Limb (tissue), 2 donors: Measurements from ENCODE around the gene NANOS1.
"Not testable (repeated sequence)": the region's sequence is repeated elsewhere in the genome, so short reads cannot be mapped to it uniquely, and the experiment has no call there.

Source experiments
- DNase-seq, 2 donors: peaks; one replicate each; pipeline ENCODE4 v3.0.0-alpha.2; 2016; ENCODE audit errors: extremely low spot score in 2 of 2

Gene NANOS1

DNA sequence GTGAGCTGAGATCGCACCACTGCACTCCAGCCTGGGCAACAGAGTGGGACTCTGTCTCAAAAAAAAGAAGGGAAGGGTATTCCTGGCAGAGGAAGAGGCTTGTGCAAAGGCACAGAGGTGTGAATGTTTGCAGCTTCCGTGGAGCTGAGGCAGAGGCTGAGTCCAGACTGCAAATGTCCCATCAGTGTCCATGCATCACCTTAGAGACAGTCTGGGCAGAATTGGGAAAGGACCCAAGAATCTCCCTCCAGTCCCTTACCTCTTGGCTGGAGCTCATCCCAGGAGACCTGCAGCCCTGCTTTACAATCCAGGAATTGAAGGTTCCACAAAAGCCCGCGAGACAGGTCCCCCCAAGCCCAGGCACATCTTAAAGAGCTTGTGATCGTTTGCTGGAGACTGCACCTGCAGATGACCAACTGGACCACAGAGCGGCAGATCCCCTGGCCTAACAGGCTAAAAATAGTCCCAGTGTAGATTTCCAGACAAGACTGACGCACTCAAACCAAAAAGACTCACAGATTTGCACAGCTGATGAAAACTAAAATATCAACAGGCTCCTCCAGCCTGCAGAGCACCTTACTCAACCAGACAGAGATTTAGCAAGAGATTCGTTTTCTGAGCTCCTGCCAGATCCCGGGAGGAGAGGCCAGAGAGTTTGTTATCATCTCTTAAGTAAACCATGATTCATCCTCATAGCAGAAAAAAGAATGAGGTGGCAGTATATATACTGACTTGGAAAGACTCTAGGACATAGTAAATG is 22.9 kb upstream of the NANOS1 start:
- DNase-seq = no peak

- DNase-seq = peak in 1 of 2 donors; percentile 18
Measured at GRCh38 chr10:119007211-119007574, 22.3 kb upstream of the NANOS1 start.

DNA sequence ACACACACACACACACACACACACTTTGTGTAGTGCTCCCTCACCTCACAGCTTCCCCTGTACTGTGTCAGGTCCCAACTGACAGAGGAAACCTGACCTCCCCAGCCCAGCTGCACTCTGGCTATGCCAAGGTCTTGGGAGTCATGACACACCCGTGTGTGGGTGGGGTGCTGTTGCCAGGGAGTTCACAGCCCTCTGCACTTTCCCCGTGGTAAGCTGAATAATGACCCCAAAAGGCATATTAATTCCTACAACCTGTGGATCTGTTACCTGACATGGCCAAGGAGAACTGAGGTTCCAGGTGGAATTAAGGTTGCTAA is 8.9 kb upstream of the NANOS1 start:
- no peak for DNase-seq

- DNase-seq = no peak
Measured at GRCh38 chr10:119022846-119023552, 6.5 kb upstream of the NANOS1 start.

DNA sequence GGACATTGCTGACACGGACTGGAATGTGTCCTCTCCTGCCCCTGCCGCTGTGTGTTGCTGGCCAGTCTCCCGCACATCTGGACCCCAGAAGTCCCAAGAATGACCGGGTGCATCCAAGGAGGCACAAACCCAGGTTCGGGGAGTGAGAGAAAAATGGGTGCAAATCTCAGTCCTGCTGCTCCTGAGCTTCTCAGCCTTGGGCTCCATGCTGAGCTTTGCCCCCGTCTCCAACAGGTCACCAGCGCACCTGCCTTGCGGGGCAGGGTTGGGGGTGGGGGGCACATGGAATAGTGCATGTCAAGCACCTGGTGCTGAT is 6.0 kb upstream of the NANOS1 start:
- DNase-seq = no peak

DNA sequence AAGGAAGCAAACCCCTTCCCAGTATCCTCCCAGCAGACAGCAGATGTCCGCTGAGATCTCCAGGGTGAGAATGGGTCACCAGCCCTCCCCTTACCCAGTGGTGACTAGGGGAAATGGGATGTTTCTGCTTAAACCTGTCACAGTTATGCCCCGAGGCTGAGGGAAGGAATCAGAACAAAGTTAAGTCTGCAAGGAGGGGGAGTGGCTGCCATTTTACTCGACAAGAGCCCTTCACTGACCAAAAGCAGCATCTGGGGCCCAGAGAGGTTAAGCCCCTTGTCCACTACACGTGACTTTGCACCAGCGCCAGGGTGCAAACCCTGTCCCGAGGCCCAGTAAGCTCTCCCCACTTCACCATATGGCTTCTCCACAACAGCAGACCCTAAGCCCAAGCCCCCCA is 4.6 kb upstream of the NANOS1 start:
- no peak for DNase-seq

DNA sequence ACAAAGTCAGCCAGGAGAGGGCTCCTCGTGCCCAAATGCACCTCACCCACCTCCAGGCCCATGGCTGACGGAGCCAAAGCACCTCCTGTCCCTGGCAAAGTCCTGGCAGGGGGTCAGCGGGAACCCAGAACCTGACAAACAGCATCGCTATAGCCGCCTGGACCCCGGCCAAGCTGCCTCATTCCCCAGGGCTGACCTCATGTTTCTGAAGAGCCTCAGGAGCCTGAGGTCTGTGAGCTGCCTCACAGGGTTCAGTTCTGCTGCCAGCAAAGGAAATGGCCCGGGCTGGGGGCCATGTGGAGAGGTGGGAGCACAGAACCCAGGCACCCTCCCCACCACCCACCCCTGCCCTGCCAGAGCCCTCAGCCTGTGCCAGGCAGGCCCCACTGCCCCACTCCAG is 4.2 kb upstream of the NANOS1 start:
- peak in 1 of 2 donors; percentile 69 for DNase-seq

GRCh38 chr10:119025776-119026175 is 3.7 kb upstream of the NANOS1 start:
- no peak for DNase-seq

DNA sequence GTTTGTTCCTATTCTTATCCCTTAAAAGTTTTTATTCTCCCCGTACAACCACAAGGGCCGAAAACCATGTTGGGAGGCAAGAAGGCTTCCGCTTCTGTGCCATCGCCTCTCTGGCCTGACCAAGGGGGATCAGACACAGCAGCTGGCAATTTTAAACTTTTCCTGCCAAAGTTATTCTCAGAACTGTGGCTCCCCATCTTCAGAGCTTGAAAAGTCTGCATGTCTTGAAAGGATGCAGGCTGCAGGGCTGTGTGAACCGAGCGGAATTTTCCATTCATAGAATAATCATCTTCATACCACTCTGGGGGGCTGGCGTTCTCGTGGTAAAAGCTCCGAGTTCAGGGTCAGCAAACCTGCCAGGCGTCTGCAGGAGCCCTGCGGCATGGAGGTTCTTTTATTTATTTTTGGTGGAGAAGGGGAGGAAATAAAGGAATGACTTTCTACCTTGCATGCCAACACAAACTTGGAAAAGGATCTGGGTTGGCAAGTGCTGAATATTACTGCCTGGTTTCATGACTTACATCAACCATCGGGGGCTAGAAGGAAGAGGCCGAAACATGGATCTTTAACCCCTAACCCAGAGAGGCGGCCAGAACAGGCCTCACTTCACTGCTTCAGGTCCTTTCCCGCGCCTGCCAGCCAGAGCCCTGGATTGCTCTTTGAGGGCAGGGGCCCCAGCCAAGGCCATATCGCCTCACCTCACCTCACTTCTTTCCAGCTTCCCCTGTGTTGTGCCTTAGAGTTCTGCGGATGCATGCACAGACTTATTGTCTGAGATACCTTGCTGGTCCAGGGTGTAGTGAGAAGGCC is 3.0 kb upstream of the NANOS1 start:
- DNase-seq = no peak

DNA sequence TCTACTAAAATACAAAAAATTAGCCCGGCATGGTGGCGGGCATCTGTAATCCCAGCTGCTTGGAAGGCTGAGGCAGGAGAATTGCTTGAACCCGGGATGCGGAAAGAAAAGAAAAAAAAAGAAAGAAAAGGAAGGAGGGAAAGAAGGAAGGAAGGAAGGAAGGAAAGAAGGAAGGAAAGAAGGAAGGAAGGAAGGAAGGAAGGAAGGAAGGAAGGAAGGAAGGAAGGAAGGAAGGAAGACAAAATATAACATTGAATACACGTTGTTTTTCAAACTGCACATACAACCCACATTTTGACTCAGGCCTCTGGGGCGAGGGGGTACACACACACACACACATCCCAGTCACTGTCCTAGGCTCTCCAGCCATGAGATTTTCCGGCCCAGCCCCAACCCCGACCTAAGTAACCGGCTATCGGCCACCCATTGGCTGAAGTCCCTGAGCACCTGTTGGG is 1.0 kb upstream of the NANOS1 start:
- not testable (repeated sequence) for DNase-seq

GRCh38 chr10:119028900-119029612 is 458 bp upstream of the NANOS1 start:
- DNase-seq = peak; percentile 87 to 94

DNA sequence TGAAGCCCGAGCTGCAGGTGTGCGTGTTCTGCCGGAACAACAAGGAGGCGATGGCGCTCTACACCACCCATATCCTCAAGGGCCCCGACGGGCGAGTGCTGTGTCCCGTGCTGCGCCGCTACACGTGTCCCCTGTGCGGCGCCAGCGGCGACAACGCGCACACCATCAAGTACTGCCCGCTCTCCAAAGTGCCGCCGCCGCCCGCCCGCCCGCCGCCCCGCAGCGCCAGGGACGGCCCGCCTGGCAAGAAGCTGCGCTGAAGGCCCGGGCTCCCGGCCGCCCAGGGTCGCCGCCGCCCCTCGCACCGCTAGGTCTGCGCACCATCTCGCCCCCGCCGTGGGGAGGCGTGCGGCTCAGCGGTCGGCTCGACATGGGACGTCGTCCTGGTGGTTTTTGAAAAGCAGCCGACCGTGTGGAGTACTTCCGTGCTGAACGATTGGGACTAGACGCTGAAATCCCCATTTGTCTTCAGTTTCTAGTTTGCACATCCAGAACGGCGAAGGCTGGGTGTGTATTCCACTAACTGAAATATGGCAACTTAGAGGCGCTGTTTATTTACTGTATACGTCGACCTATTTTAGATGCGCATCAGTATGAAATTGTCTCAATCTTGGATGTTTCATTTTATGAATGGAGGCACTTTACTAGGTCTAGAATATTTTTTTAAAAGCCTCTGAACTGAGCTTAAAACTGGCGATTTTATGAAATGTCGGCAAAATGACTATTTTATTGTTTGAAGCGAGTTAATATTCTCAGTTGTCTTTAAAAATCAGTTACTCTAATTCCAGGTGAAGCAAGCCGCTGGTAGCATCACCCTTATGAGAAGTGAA is 1.1 kb downstream of the NANOS1 start:
- DNase-seq = peak in 1 of 2 donors; percentile 66

DNA sequence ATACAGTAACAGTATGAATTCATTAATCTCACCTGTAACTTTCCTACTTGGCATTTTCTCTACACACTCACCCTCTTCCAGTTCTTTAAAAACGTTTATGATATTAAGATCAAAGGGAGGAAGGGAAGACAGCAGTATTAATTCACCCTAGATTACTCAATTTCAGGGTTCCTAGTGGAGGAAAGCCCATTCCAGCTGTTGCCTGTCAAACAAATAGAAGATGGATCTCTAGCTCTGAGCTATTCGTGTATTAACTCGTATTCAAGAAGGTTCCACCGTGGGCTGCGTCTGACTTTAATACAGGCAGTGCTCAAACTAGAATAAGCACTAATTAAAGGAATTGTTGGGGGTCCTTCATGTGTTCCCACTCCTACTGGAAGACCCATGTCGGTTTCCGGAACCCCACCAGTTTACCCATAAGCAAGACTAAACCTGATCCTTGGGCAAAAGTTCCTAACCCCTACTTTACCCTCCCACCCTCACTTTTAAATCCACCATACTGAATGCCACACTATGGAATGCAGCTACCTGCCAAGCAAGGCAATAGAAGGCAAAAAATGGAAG is 2.1 kb downstream of the NANOS1 start:
- DNase-seq = no peak

GRCh38 chr10:119039161-119039560 is 9.6 kb downstream of the NANOS1 start:
- no peak for DNase-seq

DNA sequence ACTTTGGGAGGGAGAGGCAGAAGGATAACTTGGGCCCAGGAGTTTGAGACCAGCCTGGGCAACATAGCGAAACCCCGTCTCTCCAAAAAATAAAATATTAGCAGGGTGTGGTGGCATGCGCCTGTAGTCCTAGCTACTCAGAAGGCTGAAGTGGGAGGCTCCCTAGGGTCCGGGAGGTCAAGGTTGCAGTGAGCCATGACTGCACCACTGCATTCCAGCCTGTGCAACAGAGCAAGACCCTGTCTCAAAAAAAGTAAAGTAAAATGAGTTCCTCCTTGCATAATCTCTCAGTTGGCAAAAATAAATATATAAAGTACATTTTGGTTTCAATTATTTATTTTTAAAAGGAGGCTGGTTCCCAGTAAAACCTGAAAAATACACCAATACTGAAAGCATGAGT is 11.8 kb downstream of the NANOS1 start:
- no peak for DNase-seq

- no peak for DNase-seq
Measured at GRCh38 chr10:119042169-119042568, 12.7 kb downstream of the NANOS1 start.

DNA sequence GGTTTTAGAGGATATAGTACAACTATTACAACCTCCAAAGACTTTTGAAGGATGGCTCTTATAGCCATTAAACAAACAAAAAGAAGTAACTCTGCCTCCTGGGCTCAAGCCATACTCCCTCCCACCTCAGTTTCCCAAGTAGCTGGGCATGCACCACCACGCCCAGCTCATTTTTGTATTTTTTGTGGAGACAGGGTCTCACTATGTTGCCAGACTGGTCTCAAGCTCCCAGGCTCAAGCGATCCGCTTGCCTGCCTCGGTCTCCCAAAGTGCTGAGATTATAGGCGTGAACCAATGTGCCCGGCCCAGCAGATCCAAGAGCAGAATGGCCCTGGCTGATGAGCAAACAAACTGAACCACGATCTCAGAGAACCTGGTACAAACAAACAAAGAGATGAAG is 16.0 kb downstream of the NANOS1 start:
- no peak for DNase-seq

DNA sequence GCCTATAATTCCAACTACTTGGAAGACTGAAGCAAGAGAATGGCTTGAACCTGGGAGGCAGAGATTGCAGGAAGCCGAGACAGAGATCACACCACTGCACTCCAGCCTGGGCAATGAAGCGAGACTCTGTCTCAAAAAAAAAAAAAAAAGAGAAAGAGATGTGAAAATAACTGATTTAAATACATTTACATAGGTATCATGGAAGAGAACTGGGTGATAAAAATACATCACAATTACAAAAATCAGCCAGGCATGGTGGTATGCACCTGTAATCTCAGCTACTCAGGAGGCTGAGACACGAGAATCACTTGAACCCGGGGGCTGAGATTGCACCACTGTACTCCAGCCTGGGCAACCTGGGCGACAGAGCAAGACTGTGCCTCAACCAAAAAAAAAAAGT is 19.8 kb downstream of the NANOS1 start:
- DNase-seq = no peak

- no peak for DNase-seq
Measured at GRCh38 chr10:119049777-119050176, 20.3 kb downstream of the NANOS1 start.

DNA sequence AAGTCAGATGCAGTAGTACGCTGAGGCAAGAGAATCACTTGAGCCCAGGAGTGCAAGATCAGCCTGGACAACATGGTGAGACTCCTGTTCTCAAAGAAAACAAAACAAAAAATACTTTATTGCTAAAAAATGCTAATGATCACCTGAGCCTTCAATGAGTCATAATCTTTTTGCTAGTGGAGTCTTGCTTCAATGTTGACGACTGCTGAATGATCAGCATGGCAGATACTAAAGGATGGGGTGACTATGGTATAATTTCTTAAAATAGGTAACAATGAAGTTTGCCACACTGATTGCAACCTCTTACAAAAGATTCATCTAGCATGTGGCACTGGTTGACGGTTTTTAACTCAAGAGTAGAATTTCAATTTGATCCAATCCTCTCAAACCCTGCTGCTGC is 22.3 kb downstream of the NANOS1 start:
- no peak for DNase-seq

DNA sequence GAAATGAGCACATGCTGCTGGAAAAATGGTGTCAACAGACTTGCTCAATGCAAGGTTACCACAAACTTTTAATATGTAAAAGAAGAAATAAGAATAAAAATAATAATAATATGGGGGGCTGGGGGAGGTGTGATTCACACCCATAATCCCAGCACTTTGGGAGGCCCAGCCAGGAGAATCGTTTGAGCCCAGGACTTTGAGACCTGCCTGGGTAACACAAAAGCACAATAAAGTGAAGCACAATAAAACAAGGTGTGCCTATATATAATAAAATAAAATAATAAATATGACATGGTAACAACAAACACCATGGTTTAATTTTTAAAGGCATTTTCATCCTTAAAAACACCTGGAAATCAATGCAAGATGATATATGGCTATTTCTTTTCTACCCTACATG is 26.0 kb downstream of the NANOS1 start:
- DNase-seq = no peak
